Measurements from ENCODE around the gene HS2ST1.

The HS2ST1 gene

DNA sequence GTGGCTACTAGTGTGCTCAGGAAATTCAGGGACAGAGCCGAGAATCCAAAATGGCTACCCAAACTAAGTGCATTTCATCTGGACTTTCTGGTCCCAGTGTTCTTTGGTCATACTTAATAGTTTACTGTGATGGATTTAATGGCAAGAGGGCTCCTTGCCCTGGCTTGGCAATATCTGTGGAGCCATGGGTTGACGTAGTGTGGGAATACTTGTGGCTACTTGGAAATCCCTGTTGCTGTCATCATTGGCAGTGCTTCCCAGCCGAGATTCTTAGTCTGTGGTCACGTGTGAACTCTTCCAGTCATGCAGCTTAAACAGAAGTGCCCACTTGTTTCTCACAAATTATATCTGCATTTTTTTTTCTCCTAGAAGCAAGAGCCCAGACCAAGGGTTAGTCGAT lies 198.9 kb downstream of the HS2ST1 start:
- DNase-seq (ENCODE audit: low spot score) = no peak

DNA sequence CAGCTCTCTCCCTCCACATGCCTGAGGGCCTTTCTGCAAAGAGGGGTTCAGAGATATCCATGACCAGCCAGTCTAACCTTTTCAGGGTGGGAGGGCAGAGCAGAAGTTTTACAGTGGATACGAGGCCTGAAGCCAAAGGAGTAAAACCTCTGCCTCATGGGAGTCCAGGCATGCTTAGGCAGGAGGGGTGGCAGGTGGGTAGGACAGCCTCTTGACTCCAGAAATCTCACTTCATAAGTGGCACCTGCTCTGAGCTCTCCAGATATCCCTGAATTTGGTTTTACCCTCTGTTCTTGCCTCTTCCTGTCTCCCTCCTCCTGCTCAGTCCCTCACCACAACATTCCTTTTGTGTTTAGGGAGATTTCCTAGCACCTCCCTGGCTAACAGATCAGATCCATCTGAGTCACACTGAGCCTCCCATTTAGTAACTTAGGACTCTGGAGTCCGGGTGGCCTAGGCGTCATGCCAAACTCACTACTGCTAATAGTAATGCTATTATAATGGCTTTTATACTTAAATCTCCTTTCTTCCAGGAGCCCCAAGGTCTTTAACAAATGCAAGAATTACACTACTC lies 201.0 kb downstream of the HS2ST1 start:
- DNase-seq (ENCODE audit: low spot score) = no peak

DNA sequence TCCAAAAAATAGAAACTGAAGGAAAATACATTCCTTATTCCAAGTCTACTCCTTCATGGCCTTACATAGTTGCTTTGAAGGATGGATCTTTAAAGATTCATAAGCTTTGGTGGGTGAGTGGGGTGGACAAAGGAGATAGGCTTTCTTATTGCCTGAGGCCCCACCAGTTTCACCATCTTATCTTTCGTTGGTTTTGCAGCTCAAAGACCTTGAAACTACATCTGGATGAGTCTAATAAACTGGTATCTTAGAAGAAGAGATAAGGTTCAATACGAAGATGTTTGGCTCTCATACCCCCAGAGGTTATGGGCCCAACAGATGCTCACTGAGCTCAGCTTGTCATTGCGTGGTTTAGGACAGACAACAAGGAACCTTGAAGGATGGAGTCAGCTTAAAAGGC lies 201.5 kb downstream of the HS2ST1 start:
- no peak for DNase-seq (ENCODE audit: low spot score)

DNA sequence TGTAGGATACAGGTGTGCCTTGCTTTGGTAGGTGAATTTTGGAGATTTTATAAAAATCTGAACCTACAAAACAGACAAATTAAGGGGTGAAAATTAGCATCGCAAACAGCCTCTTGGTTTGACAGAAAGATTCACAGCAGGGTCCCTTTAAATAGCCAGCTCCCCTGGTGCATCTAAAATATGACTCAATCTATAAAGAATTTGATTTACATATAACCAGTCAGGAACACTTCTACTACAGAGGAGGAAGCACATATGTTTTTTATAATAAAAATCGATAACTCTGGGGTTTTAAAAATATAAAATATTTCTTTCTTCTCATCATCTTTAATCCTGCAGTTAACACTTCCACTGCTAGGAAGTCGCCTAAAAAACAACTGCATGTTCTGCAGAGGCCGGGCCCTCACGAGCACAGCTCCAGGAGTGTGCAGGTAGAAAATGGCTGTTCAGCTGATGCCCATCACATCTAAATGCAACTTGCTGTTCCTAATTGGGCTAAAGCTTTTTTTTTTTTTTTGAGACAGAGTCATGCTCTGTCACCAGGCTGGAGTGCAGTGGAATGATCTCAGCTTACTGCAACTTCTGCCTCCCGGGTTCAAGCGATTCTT lies 203.4 kb downstream of the HS2ST1 start:
- DNase-seq (ENCODE audit: low spot score) = no peak

DNA sequence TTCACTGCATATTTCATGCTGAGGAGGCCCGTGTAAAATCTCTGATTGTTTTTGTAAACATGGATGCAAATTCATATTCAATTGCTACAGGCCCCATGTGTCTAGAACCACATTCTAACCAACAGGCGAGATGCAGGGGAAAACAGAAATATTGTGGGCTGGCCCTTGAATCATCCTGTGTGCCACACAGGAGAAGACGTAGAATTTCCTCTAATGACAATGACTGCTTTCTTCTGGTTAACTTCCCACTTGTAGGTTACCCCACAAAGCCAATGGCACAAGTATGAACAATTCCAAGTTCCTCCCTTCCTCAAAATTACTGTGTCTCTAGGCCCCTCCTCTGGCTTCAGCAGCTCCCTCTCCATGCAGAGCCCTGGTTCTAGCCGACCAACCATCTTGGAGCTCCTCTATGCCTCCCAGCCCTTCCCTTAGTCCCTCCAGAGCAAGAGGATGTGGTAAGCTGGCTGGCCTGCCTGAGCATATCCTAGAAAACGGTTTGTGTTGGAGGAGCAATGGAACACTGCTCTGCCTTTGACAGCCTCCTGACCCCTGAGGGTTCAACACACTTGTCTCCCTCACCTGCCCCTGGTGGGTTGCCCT lies 205.2 kb downstream of the HS2ST1 start:
- DNase-seq (ENCODE audit: low spot score) = no peak

DNA sequence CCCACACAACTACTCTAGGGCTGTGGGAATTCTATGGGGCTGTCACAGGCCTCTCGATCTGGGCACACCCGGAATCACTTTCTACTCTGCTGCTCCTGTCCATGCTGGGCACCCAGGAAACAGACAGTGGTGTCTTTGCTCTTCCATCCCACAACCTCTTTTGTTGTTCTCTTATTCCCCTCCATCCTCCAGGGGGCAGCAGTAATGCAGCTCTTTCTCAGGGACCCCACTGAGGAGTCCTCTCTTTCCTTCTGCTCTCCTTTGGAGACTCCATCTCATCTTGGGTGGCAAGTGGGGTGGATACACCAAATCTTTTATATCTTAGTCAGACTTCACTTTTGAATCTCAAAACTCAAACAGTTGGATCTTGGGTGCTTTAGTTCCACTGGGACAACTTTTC lies 206.3 kb downstream of the HS2ST1 start:
- no peak for DNase-seq (ENCODE audit: low spot score)

DNA sequence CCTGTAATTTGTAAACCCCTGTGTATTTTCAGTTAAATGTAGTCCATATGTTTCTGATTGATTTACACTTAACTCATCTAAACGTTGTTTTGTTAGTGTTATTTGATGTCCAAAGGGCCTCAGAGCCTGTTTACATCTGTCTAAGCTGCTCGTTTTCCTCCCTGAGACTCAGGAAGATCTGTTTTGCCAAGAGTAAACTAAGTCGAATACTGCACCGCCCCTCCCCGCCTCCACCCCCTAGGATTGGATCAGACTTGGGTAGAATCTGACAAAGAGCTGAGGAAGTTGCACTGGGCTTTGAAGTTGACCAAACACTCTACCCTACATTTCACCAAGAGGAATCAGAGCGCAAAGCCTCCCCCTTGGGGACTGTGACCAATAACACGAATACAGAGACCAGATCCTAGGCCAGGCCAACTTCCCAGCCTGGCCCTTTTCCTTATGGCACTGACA lies 207.3 kb downstream of the HS2ST1 start:
- no peak for DNase-seq (ENCODE audit: low spot score)

DNA sequence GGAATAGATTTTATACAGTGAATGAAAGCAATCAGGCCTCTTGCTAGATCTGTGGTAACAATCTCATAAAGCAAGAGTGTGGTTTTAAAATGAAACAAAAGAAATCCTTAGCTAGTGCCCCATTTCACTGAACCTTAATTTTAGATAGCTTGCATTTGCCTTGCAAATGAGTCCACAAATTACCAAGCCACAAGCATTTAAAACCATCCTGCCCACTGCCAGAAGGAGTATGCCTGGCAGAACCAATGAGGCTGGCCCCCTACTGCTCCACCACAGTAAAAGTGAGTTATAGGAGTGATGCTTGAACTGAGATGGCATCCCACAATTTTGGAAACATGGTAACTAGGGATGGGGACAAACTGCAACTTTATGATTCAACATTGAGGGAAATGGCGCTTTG lies 207.8 kb downstream of the HS2ST1 start:
- no peak for DNase-seq (ENCODE audit: low spot score)

DNA sequence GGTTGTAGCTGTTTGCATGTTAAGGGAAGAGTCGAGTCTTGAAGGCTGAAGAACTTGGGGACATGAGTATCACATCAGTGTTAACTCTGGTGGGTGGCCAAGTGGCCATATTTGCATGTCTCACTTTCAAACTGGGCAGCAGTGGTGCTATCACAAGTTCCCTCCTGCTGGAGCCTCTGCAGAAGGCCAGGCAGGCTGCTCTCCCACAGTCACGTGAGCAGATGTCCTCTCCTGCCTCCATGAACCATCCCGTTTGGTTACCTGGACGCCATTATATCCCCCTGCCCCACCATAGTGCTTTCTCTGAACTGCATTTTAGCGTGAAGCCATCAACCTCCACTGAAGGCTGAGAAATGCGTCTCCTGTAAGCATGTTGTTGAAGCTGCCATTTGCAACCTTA lies 209.2 kb downstream of the HS2ST1 start:
- no peak for DNase-seq (ENCODE audit: low spot score)

DNA sequence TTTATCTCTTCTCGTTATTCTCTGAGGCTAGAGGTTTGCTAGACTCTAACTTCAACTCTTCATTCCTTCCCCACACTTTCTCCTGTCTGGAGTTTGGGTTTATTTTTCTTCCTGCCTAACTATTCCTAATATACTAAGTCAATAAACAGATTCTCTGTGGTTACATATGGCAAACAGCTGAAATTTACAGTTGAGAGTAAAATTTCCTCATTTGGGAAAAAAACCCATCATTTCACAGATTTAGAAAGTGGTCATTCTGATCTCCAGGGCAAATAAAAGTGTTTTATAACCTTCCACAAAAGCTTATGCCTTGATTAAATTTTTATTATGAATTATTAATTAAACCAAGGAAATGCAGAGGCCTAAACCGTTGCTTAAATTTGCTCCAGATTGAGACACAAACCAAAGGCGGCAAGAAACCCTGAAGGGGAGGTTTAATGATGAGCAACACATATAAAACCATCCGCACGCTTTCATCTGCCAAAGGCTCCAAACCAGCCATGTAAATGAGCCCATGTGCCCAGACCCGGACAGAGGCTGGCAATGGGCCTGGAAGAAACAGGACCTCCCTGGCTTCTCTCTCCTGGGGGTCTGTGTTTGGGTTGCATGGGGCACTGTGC lies 212.6 kb downstream of the HS2ST1 start:
- DNase-seq (ENCODE audit: low spot score) = no peak

DNA sequence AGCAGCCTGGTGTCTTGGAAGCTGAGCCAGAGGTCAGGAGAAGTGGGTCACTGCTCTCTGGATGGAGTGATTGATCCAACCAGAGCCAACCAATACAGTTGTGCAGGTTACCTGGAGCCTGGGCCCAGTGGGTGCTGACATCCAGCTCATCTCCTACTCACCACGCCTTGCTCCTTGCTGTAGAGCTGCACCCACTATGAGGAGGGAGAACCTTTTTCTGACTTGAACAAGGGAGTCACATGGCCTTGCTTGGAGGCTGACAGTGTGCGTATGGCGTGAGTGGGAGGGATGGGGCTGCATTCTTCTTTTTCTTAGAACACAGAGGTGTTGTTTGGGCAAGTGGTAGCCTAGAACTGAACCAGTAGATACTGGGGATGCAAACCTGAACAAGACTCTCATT lies 213.1 kb downstream of the HS2ST1 start:
- no peak for DNase-seq (ENCODE audit: low spot score)

DNA sequence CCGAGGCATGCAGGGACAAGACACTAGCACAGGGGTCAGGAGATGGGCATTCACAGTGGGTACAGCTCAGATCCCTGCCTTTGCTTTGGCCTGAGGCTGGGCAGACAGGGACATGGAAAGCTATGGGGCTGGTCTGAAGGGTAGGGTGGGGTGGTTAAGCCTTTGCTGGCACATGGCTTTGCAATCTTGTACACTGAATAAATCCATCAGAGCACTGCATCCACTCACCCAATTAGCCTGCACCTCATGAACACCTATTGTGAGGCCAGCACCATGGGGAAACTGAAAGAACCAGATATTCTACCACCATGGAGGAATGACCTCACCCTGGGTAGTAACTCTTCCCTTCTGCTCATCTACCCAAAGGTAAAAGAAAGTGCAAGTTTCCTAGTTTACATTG lies 214.6 kb downstream of the HS2ST1 start:
- DNase-seq (ENCODE audit: low spot score) = no peak

DNA sequence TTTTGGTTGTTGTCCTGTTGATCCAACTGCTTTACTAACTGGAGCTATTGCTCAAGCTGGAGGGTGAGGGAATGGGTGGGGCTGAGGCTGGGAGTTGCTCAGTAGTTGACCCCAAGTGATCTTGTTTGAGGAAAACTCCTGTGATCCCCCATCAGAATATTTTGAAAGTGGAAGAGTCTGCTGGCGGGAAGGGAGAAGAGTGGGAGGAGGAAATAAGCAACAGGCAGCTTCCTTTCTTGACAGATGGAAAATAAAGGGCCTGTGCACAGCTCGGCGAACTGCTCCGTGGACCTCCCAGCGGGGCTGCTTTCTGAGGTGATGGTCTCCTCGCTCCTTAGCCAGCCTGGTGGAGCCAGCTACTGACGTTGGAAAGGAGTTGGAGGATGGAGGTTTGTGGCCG lies 215.2 kb downstream of the HS2ST1 start:
- no peak for DNase-seq (ENCODE audit: low spot score)

DNA sequence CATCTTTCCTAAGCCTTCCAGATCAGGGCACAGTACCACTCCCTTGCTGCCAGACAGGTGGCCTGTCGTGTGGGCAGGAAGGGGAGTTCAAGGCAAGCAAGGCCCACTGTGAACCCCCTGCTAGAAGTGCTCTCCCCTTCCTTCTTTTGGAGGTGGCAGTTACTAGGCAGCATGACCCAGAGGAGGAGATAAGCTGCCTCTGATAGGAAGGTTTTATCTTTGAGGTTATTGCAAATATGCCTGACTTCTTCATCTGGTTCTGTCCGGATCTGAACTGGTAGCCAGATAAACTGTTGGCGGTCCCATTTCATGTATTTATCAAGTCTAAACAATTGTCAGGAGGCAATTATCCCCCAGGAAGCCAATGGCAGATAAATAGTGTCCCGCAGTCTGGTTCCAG lies 216.0 kb downstream of the HS2ST1 start:
- no peak for DNase-seq (ENCODE audit: low spot score)

DNA sequence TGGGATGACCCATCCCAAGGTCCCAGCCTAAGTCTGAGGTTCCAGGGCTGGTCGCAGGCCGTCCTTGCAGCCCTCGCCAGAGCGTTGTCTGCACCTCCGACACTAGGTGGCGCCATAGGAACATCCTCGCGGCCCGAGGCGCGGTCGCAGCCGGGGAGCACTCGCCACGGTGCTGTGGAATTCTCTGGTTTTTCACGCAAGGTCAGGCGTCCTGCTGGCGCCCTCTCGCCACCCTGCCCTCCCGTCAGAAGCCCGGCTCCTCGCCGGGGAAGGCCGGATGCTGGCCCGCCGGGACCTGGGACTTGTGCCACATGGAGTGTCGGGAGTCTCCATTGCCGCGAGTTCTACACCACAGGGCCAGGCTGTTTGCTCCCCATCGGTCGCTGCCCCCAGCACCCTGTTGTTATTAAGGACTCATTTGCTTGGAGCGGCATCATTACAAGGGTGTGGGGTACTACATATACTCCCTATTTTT lies 217.4 kb downstream of the HS2ST1 start:
- DNase-seq (ENCODE audit: low spot score) = peak; percentile 72

DNA sequence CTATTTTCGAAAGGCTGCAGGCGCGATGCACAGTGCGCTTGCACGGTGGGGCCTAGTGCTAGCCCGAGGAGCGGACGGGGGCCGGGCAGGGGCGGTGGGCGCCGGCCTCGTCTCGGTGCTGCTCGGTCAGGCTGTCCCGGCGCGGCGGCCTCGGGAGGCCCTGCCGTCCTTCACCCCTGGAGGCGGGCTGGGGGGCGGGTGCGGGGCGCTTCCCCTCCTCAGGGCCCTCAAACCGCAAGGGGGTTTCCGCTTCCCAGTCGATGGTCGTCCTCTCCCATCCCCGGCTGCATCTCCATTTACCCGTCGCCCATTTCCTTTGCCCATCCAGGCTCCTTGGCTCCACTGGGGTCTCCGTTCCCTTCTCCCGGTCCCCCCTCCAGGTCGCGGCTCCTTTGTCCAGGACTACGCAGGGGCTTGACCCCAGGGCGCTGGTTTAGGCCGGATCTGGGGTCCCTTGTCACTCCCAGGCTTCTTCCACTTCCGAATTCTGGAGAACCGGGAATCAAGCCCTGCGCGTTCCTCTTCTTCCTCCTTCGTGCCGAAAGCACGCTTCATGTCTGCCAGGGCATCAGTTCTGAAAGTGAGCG lies 217.9 kb downstream of the HS2ST1 start:
- no peak for DNase-seq (ENCODE audit: low spot score)

DNA sequence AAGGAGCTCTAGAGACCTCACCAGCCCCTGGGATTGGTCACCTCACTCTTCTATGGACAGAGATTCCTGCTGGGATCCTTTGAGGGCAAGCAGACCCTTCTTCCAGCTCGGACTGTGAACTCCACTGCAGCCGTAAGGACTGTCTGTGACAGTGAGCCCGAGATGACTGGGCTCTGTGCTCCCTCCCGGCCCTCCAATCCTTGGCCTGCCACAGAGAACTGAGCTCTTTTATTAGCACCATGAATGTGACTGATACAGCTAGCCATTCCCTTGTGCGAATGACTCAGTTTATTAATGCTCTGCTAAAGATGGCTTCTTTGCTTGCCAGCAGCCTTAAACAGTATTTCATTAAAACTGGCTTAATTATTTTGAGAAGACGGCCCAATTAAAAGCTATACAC lies 219.6 kb downstream of the HS2ST1 start:
- no peak for DNase-seq (ENCODE audit: low spot score)

DNA sequence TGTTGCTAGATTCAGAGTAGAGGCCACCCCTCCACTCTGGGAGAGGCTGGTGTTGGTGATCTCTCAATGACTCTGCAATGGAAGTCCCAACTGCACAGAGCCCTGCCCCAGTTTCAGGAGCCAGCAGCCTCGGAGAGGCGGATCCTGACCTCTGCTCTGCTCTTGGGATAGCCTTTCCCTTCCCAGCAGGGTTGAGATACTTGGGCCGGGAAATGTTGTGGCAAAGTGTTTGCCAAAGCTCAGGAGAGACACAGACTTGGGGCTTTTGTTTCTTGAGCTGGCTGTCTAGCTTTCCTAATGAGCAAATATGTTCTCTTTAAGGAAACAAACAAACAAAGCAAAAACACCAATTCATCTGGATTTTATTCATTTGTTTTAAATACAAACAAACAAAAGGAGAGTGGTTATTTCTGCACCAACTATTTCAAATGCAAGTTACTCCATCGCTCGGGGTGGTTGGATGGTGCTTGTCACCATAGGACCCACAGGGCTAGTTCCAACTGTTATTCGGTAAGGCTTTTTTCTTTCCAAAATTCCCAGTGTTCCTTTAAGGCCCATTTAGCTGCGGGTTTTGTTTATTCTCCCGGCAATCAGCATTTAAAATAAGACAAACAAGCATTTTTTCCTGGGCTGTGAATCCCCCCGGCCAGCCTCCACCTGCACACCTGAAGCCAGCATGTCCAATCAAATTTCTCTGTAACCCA lies 220.3 kb downstream of the HS2ST1 start:
- DNase-seq (ENCODE audit: low spot score) = no peak

DNA sequence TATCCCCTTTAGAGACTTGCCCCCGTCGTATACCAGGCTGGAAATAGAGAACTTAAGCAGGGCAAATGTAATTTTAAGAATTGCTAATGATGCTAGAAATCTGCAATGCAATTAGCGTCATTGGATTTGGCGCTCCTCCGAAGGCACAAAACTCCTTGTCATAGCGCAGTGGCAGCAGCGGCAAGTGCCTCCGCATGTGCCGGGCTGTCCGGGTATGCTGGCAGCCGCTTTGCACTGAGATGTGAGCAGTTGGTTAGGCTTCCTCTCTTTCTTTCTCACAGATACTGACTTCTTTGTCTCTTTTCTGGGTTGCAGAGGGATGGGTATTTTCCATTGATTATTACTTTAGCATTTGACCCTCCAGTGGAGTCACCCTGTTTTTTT lies 220.9 kb downstream of the HS2ST1 start:
- DNase-seq (ENCODE audit: low spot score) = no peak

DNA sequence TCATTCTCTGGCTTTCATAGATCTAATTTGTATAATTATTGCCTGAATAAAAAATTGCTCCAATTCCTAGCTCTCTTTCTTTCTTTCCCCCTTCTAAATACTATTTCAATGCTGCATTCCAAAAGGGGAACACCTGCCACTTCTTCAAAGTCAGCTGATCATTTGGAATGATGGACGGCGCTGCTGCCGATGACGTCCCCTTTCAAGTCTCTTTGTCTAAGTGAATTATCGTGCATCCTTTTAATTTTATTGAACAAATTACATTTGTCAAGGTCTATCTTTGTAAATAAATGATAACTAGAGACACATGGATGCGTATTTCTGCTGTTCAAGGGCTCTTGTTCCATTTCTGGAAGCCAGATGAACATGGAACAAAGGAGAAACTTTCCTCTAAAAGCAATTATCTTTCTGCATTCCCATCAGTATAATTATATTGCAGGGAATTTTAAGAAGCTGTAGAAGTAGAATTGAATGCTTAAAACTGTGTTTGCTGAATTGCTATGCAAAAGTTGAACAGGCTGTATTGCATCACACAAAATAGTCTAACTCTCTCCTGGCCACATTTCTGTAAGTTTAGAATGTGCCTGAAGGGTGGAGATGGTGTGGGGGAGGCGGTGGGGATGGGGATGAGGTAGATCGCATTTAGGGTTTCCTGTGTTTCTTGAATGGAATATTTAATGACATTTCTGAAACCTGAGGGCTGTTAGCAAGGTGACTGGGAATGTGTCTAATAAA lies 222.3 kb downstream of the HS2ST1 start:
- DNase-seq (ENCODE audit: low spot score) = no peak

DNA sequence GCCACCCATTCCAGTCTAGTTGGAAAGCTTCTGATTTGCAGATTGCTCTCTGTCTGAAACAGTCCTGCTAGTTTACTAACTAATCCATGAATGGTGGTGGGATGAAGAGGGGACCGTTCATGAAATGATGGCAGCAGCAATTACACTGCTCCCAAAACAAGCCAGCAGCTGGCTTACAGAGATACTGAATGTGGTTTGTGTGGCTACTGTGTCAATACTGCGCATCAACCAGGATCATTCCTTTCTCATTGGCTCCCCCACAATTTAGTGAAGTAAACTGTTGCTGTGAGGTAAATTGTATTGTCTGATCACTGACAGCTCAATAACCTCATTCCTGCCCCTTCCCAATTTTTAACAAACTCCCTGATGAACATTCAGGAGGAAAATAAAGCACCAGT lies 222.9 kb downstream of the HS2ST1 start:
- DNase-seq (ENCODE audit: low spot score) = no peak

Data from hematopoietic multipotent progenitor cell treated with erythropoietin and hydrocortisone succinate and interleukin-3 and kit ligand, for 15 days (in vitro differentiated cells).